Naive thymus-derived CD4-positive, alpha-beta T cell (primary cell): ENCODE data around the gene CDK6. TPM values are rescaled to one million over a fixed set of nuclear protein-coding genes. Genes with fewer than 3 reads are reported as not detected.

Experiments
- ATAC-seq: fragments of 150-1000 bp; cut with Tn5 transposase; 2 replicates; pipeline ENCODE4 v1.10.0; 2021; ENCODE audit warnings: mild to moderate bottlenecking, moderate library complexity
- CTCF ChIA-PET: fragments of 350-600 bp; sonication (Branson Sonifier 250); formaldehyde crosslinking; loops from one replicate; lab custom pipeline; 2021; ENCODE audit warnings: antibody characterized with exemption; lab: Charles Lee
- POLR2A ChIA-PET: fragments of 350-600 bp; sonication (Branson Sonifier 250); formaldehyde crosslinking; loops from one replicate; lab custom pipeline; 2021; ENCODE audit warnings: antibody characterized with exemption, inconsistent platforms; lab: Charles Lee
- DNase-seq, 9 donors: peaks; one replicate each; pipeline versions ENCODE4 v3.0.0 to v3.0.0-alpha.2; 2020 to 2022; ENCODE audit warnings: mixed read lengths in 1 of 9
- H3K27ac ChIP-seq: one replicate; pipeline ENCODE4 v1.7.0; 2013; ENCODE audit warnings: mild to moderate bottlenecking, low read depth, low read length, moderate library complexity
- H3K27me3 ChIP-seq, 2 donors: one replicate each; pipeline ENCODE4 v1.7.0; 2013; ENCODE audit warnings: low read length in 2 of 2, mild to moderate bottlenecking in 2 of 2, moderate library complexity in 2 of 2; ENCODE audit not compliant: control insufficient read depth in 2 of 2, insufficient read depth in 2 of 2
- H3K36me3 ChIP-seq, 3 experiments: 1 replicate in 2 of 3; 2 replicates in 1 of 3; pipeline ENCODE4 v1.7.0; 2013; ENCODE audit warnings: low read length in 3 of 3, mild to moderate bottlenecking in 3 of 3, moderate library complexity in 1 of 3; ENCODE audit not compliant: insufficient read depth in 3 of 3, control insufficient read depth in 2 of 3
- H3K4me1 ChIP-seq, 2 donors: one replicate each; pipeline ENCODE4 v1.7.0; 2013; ENCODE audit warnings: low read length in 2 of 2, mild to moderate bottlenecking in 2 of 2, moderate library complexity in 1 of 2; ENCODE audit not compliant: control insufficient read depth in 2 of 2, insufficient read depth in 2 of 2
- H3K4me3 ChIP-seq: 2 replicates; pipeline ENCODE4 v1.7.0; 2013; ENCODE audit warnings: mild to moderate bottlenecking, low read length
- H3K9me3 ChIP-seq, 3 experiments: 1 replicate in 2 of 3; 2 replicates in 1 of 3; pipeline ENCODE4 v1.7.0; 2013; ENCODE audit warnings: low read length in 3 of 3; ENCODE audit not compliant: control insufficient read depth in 2 of 3
- H3K27ac Mint-ChIP-seq, 9 donors: one replicate each; pipeline ENCODE4 v1.8.0; 2020 to 2022; ENCODE audit warnings: mixed read lengths in 9 of 9, mild to moderate bottlenecking in 8 of 9, moderate library complexity in 5 of 9, inconsistent platforms in 2 of 9
- H3K27me3 Mint-ChIP-seq, 5 donors: one replicate each; pipeline ENCODE4 v1.8.0; 2021 to 2022; ENCODE audit warnings: mixed read lengths in 5 of 5, mild to moderate bottlenecking in 1 of 5
- H3K36me3 Mint-ChIP-seq, 5 donors: one replicate each; pipeline ENCODE4 v1.8.0; 2020 to 2022; ENCODE audit warnings: mixed read lengths in 5 of 5, mild to moderate bottlenecking in 3 of 5, inconsistent platforms in 1 of 5
- H3K4me1 Mint-ChIP-seq, 7 donors: one replicate each; pipeline ENCODE4 v1.8.0; 2020 to 2022; ENCODE audit warnings: mixed read lengths in 7 of 7, mild to moderate bottlenecking in 3 of 7, inconsistent platforms in 1 of 7
- H3K4me3 Mint-ChIP-seq, 10 donors: one replicate each; pipeline ENCODE4 v1.8.0; 2020 to 2022; ENCODE audit warnings: mild to moderate bottlenecking in 10 of 10, mixed read lengths in 10 of 10, moderate library complexity in 6 of 10, inconsistent platforms in 2 of 10
- H3K9me3 Mint-ChIP-seq, 11 donors: one replicate each; pipeline ENCODE4 v1.8.0; 2020 to 2022; ENCODE audit warnings: mixed read lengths in 11 of 11, mild to moderate bottlenecking in 4 of 11, inconsistent platforms in 1 of 11, moderate library complexity in 1 of 11
- intact Hi-C, 2 donors: fragments of 100-400 bp; cut with micrococcal nuclease; formaldehyde crosslinking; loops; one replicate each; pipeline ENCODE4 v1.15.1; 2023
- polyA plus RNA-seq, 2 donors: library from polyadenylated mRNA; unstranded; fragments of 300-500 nt; fragmentation: Illumina TruSeq; gene quantifications; one replicate each; pipeline ENCODE4 v1.2.3, GENCODE V29; 2021
- total RNA-seq, 6 experiments: library from RNA in 5 of 6; stranded (reverse) in 5 of 6; gene quantifications; 1 replicate in 5 of 6; 2 replicates in 1 of 6; pipeline ENCODE4 v1.2.3 and lab custom pipeline; 2021 to 2026

Gene CDK6
- total and polyA plus RNA-seq, 7 experiments from 2014 or later: 15.8 to 156 (median 36.8) TPM

DNA sequence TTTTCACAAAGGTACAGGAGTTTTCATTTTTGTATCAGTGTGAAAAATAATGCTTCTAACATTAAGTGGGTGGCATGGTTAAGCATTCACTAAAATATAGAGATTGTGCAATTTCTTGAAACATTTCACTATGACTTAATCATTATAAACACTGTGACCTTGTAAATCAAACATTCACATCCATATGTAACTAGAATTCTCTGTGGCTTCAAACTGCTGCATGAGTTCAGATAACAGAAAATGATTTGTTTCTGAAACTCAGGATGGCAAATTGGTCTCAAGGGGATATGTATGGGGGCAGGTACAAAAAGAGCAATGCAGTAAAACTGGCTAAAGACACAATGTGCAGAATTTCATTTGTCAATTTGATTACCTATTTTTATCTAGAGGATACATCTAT, 250.0 kb downstream of the CDK6 start:
- Mint-ChIP-seq H3K4me3 (peak overlapping the region in 9 of 10 donors; percentile 8 to 96 (median 25)), H3K27me3 (no peaks in the 10 kb centered on the region), H3K27ac (peak overlapping the region in 4 of 9 donors; percentile 12 to 80 (median 38)), H3K4me1 (peaks cover 38 to 80% (median 66%) of the 10 kb centered on the region in 7 donors), H3K36me3 (peaks cover 0 to 29% (median 16%) of the 10 kb centered on the region in 5 donors), H3K9me3 (peaks cover 0 to 4% (median 0%) of the 10 kb centered on the region in 11 donors)
- ChIA-PET CTCF (interaction anchor here (0.5 to 0.7 kb wide), 2 partner anchors 26 to 151 kb away, joined by 4 read pairs; no protein-coding TSS in a partner anchor), POLR2A (no interaction called here)
- DNase-seq (no peak), ATAC-seq (no peak)
- H3K4me1 ChIP-seq: peaks cover 23 to 31% of the 10 kb centered on the region in 2 donors
- intact Hi-C loops: loop anchor here in 1 of 2 donors (5.0 kb wide), 1 partner anchor 139 kb away; the partner anchor contains the start of gene GATAD1
- peaks cover 0 to 7% (median under 1%) of the 10 kb centered on the region in 3 experiments for H3K36me3 ChIP-seq
- no peaks in the 10 kb centered on the region for H3K27me3 ChIP-seq
- no peak overlapping the region for H3K4me3 ChIP-seq
- H3K9me3 ChIP-seq: no peaks in the 10 kb centered on the region
- H3K27ac ChIP-seq: no peak overlapping the region

GRCh38 chr7:92584953-92585352, 251.4 kb downstream of the CDK6 start:
- no peaks in the 10 kb centered on the region for H3K9me3 ChIP-seq
- H3K4me1 ChIP-seq: peaks cover 23 to 31% of the 10 kb centered on the region in 2 donors
- no peak overlapping the region for H3K27ac ChIP-seq
- Mint-ChIP-seq H3K4me3 (peak overlapping the region in 7 of 10 donors; percentile 7 to 61 (median 47)), H3K27me3 (no peaks in the 10 kb centered on the region), H3K36me3 (peaks cover 4 to 35% (median 22%) of the 10 kb centered on the region in 5 donors), H3K27ac (peak overlapping the region in 5 of 9 donors; percentile 0 to 84 (median 70)), H3K9me3 (peaks cover 0 to 4% (median 0%) of the 10 kb centered on the region in 11 donors), H3K4me1 (peaks cover 40 to 89% (median 70%) of the 10 kb centered on the region in 7 donors)
- ChIA-PET CTCF (no interaction called here), POLR2A (no interaction called here)
- H3K4me3 ChIP-seq: no peak overlapping the region
- no peaks in the 10 kb centered on the region for H3K27me3 ChIP-seq
- peak in 5 of 9 donors; percentile 11 to 42 (median 23) for DNase-seq
- ATAC-seq: peak; percentile 16
- intact Hi-C loops: loop anchor here in 1 of 2 donors (5.0 kb wide), 1 partner anchor 138 kb away; the partner anchor contains the start of gene GATAD1
- peaks cover 0 to 20% (median 11%) of the 10 kb centered on the region in 3 experiments for H3K36me3 ChIP-seq

- Histone ChIP-seq H3K4me1 (peaks cover 10 to 17% of the 10 kb centered on the region in 2 donors), H3K9me3 (no peaks in the 10 kb centered on the region), H3K27me3 (no peaks in the 10 kb centered on the region), H3K4me3 (no peak overlapping the region), H3K27ac (no peak overlapping the region), H3K36me3 (peaks cover 13 to 33% (median 24%) of the 10 kb centered on the region in 3 experiments)
- Mint-ChIP-seq H3K27ac (peak overlapping the region in 2 of 9 donors; percentile 26 to 48), H3K4me1 (peaks cover 22 to 69% (median 57%) of the 10 kb centered on the region in 7 donors), H3K9me3 (peaks cover 0 to 4% (median 0%) of the 10 kb centered on the region in 11 donors), H3K4me3 (peak overlapping the region in 1 of 10 donors; percentile 11), H3K27me3 (no peaks in the 10 kb centered on the region), H3K36me3 (peaks cover 9 to 39% (median 29%) of the 10 kb centered on the region in 5 donors)
- ChIA-PET POLR2A (no interaction called here), CTCF (interaction anchor here (0.6 kb wide), 1 partner anchor 7 kb away, joined by 3 read pairs; the partner anchor contains the start of gene FAM133B)
- intact Hi-C loops: loop anchor here in 1 of 2 donors (1.0 kb wide), 1 partner anchor 7 kb away; the partner anchor contains the start of gene FAM133B
- DNase-seq: no peak
- no peak for ATAC-seq
These were observed 253.4 kb downstream of the CDK6 start for GRCh38 chr7:92582948-92583347.

- Histone ChIP-seq H3K9me3 (no peaks in the 10 kb centered on the region), H3K4me1 (no peaks in the 10 kb centered on the region), H3K36me3 (peaks cover 20 to 75% (median 36%) of the 10 kb centered on the region in 3 experiments), H3K4me3 (no peak overlapping the region), H3K27me3 (no peaks in the 10 kb centered on the region), H3K27ac (no peak overlapping the region)
- intact Hi-C loops: no loop called here
- no peaks in the 10 kb centered on the region for H3K9me3 Mint-ChIP-seq
- H3K27ac Mint-ChIP-seq: no peak overlapping the region
- no peaks in the 10 kb centered on the region for H3K27me3 Mint-ChIP-seq
- H3K36me3 Mint-ChIP-seq: peaks cover 13 to 36% (median 19%) of the 10 kb centered on the region in 5 donors
- POLR2A ChIA-PET: interaction anchor here (0.8 kb wide), 1 partner anchor 13 kb away, joined by 3 read pairs; no protein-coding TSS in a partner anchor
- no peak for DNase-seq
- H3K4me3 Mint-ChIP-seq: no peak overlapping the region
- H3K4me1 Mint-ChIP-seq: peaks cover 0 to 11% (median 9%) of the 10 kb centered on the region in 7 donors
- CTCF ChIA-PET: no interaction called here
- no peak for ATAC-seq
These were observed 260.1 kb downstream of the CDK6 start for GRCh38 chr7:92576296-92576695.

DNA sequence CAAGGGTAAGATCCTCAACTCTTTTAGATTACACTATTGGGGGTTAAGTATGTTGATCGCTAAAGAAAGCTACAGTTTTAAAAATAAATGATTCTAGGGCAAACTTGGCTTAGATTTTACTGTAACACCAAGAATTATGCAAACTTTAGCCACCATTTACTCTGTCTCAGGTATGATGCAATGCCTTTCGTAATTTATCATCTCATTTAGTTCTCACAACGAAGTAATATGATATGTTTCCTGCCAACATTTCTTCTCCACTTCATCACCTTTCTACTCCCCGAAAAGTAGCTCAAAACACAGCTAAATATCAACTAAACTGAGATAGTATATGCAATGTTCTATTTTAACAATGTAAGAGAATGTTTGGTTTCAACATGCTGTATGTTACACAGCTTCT, 267.2 kb downstream of the CDK6 start:
- intact Hi-C loops: no loop called here
- peaks cover 3 to 66% (median 7%) of the 10 kb centered on the region in 3 experiments for H3K36me3 ChIP-seq
- H3K4me3 Mint-ChIP-seq: no peak overlapping the region
- peak overlapping the region in 2 of 9 donors; percentile 18 to 65 for H3K27ac Mint-ChIP-seq
- H3K4me1 ChIP-seq: no peaks in the 10 kb centered on the region
- peaks cover 5 to 30% (median 16%) of the 10 kb centered on the region in 5 donors for H3K36me3 Mint-ChIP-seq
- peaks cover 0 to under 1% (median 0%) of the 10 kb centered on the region in 7 donors for H3K4me1 Mint-ChIP-seq
- CTCF ChIA-PET: no interaction called here
- no peak overlapping the region for H3K4me3 ChIP-seq
- no peak for DNase-seq
- H3K27ac ChIP-seq: no peak overlapping the region
- POLR2A ChIA-PET: no interaction called here
- no peaks in the 10 kb centered on the region for H3K27me3 Mint-ChIP-seq
- no peaks in the 10 kb centered on the region for H3K27me3 ChIP-seq
- H3K9me3 Mint-ChIP-seq: no peaks in the 10 kb centered on the region
- ATAC-seq: no peak
- no peaks in the 10 kb centered on the region for H3K9me3 ChIP-seq

DNA sequence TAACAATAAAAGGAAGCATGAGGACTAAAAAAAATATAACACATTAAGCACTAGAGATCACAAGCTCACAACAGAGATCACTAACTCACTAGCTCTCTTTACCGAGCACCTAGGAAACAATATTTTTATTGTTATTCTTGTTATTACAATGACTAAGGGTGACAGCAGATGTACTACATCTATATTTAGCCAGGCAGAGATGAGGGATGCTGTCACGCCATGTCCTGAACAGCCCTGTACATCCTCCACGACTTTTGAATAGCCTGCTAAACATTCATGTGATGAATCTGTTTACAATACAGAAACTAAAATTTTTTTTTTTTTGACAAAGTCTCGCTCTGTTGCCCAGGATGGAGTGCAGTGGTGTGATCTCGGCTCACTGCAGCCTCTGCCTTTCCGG, 268.9 kb downstream of the CDK6 start:
- intact Hi-C loops: no loop called here
- Mint-ChIP-seq H3K36me3 (peaks cover 3 to 42% (median 14%) of the 10 kb centered on the region in 5 donors), H3K27me3 (no peaks in the 10 kb centered on the region), H3K4me1 (no peaks in the 10 kb centered on the region), H3K27ac (no peak overlapping the region), H3K4me3 (no peak overlapping the region), H3K9me3 (no peaks in the 10 kb centered on the region)
- DNase-seq (no peak), ATAC-seq (no peak)
- Histone ChIP-seq H3K4me3 (no peak overlapping the region), H3K27me3 (no peaks in the 10 kb centered on the region), H3K36me3 (peaks cover 5 to 73% (median 7%) of the 10 kb centered on the region in 3 experiments), H3K9me3 (no peaks in the 10 kb centered on the region), H3K27ac (no peak overlapping the region), H3K4me1 (no peaks in the 10 kb centered on the region)
- ChIA-PET CTCF (interaction anchor here (0.6 kb wide), 1 partner anchor 13 kb away, joined by 3 read pairs; no protein-coding TSS in a partner anchor), POLR2A (interaction anchor here (1.5 kb wide), 1 partner anchor 39 kb away, joined by 7 read pairs; the partner anchor contains the start of genes PEX1 and RBM48)
